NCI-H2029 treated with DMSO at 0.1 percent for 48 hours (cell line): ENCODE data around the gene NFIL3.

Experiments used
- DNase-seq: peaks from one replicate; lab custom pipeline; 2025; lab: John Stamatoyannopoulos, UW

NFIL3 gene

DNA sequence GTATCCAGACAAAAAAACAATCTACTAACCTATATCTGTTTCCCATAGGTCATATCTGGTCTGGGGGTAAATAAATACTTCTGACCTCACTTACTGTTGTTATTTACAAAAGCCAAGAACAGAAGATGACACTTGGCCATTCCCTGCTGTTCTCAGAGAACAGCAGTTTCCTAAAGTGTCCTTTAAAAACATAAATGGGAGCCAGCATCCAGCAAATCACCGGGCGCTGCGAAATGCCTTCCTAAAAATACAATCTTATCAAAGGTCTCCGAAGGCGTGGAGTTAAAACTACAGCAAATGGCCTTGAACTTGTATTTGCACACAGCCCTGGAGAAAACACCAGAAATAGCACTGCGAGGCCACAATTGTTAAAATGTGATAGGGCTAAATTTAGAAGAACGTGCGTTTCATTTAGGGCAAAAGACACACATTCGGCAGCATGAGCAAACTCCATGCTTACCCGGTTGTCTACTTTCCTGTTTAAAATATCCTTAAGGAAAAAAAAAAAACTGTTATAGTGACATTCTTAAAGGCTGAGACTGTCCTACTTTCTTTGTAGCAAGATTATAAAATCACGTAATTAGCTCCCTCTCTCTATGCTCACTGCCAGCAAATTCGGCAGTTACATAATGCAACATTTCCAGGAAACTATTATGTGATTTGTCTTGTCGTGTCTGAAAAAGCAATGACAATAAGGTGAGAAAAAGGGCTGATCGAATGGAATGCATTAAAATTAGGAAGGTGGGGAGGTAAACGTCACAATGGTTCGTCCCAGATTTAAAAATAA lies 1.5 kb downstream of the NFIL3 start:
- DNase-seq, result no peak

DNA sequence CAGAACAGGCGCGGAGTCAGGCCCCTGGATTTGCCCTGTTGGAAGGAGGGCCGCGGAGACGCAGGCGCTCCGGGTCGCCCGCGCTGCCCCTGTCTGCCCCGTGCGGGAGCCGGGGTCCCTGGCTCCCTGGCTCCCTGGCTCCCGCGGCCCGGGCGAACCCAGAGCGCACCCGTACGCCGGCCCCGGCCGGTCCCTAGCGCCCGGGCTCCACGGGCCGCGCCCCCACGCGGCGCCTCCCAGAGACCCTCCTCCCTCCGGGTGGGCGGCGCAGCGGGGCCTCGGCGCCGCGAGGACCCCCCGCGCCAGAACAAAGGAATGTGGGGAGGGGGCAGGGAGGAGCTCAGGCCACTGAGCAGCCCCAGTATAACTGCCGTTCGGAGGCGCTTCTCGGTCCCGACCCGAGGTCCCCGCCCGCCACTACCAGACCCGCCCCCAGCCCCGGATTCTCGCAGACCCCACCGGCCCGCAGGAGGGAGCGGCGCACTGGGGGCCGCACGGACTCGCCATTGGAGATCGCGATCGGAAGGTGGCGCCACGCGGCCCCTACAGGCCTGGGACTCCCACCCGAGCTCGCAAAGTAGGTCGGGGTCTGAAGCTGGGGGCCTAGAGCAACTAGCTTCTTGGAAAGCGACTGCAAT lies 2.4 kb downstream of the NFIL3 start:
- DNase-seq, result no peak

DNA sequence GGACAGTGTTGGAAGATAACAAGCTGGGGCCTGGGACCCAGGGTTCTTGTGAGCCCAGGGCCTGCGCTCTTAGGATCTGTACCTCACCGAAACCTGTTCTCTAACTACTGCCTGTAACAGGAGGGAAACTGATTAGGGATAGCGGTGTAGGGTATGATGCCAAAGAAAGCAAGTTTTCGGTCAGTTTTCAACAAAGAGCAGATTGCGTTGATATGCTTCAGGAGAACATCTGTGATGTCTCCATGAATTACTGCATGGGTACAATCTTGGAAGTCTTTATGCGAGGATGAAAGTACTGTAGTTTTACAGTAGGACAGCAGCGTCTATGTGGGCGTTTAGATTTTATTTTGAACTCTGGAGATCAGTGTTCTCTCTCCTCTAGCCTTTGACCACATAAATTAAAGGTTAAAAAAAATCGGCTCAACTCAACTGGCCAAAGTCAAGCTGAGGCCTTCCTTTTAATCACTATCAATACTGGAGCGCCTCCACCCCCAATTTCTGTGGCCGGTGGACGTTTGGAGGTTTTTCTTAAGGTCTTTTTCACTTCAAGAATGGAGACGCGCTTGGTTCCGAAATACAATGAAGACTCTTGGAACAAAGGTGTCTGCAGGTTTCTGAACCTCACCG lies 3.0 kb downstream of the NFIL3 start:
- no peak for DNase-seq

DNA sequence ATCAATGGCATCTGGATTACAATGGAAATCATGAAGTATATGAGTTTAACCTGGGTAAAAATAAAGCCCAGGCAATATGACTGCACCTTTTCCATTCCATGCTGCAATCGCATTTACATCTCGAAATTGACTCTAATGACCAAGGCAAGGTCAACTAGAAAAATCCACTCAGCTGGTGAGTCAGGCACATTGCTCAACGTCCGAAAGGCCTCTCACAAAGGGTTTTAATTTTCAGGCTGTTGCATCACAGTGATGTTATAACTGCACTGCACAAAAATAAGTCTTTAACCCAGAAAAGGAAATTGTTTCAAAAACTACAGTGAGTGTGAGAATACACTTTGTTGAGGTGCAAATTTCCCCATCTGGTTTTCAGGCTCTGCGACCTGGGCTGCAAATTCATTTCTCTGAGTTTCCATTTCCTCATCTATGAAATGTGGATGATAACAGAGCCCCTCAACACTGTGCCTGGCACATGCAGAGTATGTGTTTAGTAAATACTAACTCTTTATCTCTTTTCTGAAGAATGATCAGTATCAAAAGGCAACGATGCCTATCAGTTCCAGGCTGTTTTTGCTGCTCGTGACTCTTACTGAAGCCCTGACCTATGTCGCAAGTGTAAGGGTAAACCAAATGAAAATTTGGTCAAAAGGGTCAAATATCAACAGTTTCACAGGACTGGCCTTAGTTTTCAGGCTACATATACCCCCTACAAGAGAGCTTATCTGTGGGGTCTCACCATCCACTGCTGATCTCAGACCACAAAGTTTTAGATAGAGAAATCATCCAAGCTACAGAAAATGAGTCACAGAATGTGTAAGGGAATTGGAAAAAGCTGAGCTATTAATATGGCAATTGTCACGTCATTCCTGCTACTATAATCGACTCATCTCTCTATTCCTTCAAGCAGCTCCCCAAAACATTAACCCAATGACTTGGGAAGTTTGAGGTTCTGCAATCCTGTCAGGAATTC lies 4.1 kb downstream of the NFIL3 start:
- no peak for DNase-seq

DNA sequence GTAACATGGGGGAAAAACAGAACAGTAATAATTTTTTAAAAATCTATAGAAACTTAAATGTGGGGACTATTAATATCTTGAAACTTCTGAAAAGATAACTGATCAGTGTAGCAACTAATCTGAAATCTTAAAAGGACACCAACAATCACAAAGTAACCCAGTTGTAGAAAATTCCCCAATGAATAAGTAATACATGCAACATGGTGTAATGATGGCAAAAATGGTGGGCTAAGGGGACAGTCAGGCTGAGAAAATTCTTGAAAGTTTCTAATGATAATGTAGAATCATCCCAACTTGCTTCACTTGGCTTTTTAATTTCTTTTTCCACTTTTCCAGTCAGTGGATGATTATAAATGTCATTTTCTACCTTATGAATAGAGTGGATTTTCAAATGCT lies 5.4 kb downstream of the NFIL3 start:
- no peak for DNase-seq

DNA sequence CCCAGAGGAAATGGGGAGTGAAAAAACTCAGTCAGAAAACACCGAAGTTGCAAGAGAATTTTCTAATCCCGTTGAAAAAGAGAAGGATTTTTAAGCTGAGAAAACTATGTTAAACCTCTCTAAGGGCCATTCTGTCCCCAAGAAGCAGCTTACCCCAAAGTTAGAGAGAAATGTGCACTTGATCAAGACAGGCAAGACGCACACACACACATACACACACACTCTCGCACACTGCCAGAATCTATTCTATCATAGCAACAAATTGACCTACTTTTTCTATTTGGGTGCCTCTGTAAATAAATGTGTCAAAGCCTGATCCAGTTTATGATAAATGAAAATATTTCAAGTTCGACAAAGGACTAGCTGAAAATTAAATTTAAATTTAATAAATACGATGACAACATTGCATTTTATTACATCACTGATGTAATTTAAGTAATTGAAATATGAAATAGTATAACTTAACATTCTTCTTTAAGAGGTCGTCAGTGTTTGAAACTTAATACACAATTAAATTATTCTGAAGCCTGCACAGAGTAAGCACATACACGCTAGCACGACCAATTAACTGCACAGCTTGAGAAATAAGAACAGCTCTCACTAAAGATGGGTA lies 5.9 kb downstream of the NFIL3 start:
- no peak for DNase-seq

DNA sequence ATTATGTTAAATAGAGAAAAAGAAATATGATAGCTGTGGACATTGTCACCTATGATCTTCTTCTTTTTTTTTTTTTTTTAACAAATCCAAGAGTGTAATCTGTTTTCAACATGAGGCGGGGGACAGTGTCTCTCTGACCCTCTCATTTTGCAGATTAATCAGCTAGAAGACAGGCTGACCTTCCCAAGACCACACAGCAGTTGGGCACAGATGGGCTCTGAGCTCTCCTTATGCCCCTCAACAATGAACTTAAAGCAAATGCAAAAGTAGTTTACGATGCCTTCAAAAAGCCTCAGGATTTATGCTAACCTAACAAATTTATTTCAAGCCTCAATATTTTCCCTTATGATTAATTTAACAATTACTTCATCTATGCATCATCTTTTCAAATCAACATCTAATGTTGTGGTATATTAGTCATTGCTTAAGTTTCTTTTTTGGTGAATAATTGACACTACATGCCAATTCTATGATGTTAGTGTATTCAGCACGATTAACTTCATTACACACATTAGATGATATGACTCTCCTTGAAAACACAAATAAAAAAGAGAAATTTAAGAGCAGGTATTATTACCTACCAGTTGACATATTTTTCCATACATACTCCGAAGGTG lies 7.4 kb downstream of the NFIL3 start:
- no peak for DNase-seq

DNA sequence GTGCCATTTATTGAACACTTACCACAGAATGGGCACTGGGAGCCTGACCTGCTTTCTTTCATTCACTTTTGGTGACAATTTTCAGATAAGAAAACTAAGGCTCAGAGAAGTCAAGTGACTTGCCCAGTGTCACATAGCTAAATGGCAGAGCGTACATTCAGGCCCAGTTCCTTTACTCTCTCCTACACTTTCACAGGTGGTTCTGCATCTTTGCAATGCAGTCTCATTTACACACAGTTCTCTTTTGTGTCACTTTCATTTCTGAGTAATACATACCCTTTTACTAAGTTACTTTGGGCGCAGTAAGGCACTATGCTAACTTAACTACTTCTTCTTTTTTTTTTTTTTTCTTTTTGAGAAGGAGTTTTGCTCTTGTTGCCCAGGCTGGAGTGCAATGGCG lies 8.3 kb downstream of the NFIL3 start:
- no peak for DNase-seq

DNA sequence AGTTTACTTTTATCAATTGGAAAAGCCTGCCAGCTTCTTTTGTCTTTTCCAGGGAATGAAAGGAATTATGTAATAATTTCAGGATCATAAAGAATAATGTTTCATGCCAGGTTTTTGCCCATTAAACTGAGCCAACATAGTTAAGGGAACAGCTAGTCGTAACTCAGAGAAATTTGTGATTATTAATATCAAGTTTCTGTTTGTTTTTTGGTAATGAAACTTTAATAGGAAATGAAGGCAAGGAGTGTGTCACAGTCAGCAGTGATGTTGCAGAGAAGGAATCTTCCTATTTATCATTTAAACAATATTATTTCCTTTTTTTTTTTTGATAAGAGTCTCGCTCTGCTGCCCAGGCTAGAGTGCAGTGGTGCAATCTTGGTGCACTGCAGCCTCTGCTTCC lies 10.7 kb downstream of the NFIL3 start:
- DNase-seq, result no peak

DNA sequence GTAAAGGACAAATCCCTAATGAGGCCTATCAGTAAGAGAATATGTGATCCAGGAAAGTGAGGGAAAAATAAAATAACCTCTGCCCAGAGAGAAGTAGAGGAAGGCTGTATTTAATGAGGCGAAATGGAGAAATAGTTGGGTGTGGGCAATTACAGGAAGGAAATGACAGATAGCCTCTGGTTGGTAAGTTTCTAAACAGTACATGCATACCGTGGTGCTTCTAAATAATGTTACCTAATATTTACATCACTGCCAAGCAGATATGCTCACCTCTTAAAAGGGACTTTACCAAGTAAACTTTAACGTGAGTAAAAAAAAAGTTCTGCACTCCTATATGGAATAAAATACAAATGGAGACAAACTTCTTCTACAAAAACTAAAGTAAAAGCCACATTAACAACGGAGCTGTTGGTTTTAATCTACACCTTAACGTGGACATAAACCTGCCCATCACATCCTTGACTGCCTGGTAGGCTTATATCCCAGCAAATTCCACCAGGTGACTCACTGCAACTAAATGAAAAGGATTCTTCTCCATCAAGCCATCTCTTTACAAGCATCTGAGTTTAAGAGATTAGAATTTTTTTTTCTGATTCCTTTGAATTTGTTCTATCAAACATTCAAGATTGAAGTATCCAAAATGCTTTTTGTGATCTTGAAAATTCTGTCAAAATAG lies 12.4 kb downstream of the NFIL3 start:
- no peak for DNase-seq

DNA sequence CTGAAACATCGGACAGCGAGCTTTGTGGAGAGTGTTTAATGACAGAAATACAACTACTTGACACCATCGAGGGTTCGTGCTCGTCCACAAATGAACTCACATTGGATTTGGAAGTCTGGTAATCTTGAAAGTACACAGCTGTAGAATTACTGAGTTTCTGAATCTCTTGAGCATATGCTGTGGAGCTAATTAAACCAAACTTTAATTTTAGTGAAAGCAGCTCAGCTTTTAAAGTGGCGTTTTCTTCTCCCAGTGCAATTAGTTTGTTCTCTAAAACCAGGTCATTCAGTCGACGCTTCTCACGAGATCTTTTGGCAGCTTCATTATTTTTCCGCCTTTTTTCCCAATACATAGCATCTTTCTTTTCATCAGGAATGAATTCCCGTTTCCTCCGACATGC lies 13.5 kb downstream of the NFIL3 start:
- no peak for DNase-seq

DNA sequence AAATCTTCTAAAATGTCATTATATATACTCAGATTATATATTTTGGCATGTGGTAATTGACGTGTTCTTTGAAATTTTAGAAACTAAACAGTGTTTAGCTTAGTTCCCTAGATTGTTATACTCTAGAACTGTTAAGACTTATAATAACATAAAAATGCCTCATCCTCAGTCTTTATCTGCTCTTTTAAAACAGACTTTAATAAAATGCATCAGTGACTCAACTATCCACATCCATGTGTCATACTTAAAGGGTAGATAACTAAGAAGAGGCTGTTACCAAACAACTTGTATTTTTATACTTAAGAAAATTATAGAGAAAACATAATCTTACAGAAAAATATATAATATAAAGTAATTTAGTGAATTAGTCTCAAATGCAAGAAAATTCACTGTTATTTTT lies 15.2 kb downstream of the NFIL3 start:
- DNase-seq, result no peak

DNA sequence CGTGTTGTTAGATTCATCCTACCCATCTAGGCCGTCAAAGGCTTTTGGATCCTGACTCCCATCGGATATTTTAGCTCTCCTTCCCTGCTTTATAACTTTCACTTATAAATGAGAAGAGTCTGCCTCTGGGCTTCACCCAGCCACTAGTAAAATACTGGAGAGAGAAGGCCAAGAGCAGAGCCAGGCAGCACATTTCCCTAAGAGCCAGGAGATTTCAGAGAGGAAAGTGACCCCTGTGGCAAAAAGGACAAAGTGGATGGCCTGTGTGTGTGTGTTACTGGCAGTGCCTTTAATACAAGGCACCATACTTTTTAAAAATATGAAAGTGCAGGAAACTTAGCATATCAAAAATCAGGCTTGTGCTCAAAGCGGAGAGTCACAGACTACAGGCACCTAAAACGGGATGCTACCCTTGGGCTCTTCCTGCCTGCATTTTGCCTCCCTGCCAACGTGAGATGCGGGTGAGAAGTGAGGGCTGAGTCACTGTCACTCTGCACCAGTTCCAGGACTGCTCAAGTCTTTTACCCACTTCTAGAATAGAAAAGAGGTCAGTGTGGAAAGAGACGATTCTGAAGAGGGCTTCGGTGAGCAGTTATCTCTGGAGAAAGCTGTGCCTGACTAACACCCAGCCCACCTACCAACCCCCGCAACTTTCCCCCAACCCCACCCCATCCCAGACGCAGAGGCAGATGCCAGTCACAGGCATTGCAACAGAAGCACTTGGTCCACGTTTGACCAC lies 15.9 kb downstream of the NFIL3 start:
- no peak for DNase-seq

DNA sequence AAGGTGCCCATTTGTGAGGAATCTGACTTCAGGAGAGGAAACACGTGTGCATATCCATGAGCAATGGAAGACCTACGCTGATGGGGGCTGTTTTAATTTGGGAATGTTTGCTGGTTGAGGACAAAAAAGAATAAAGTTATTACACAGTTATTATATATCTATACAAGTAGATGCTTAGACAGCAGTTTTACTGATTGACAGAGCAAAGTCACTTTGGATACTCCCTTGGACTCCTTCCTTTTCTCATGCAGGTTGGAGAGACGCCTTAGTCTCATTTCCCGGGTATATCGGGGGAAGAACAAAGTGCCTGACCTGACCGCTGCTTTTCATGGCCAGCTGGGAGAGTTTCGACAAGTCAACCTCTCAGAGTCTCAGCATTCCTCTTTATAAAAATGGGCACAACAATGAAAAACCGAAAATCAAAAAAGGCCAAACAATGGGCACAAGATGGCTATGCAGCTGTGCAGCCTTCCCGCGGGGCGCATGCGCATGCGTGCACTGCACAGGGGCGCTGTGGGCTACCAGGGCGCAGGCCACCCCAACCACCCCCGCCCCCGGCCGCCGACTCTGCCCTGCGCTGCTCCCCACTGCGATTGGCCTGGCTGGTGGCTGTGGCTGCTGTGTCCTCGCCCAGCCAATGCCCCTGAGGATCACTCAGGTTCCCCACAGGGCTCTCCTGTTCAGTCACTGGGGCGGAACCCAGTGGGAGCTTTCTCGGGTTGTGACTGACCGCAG lies 18.1 kb downstream of the NFIL3 start:
- DNase-seq, result no peak

DNA sequence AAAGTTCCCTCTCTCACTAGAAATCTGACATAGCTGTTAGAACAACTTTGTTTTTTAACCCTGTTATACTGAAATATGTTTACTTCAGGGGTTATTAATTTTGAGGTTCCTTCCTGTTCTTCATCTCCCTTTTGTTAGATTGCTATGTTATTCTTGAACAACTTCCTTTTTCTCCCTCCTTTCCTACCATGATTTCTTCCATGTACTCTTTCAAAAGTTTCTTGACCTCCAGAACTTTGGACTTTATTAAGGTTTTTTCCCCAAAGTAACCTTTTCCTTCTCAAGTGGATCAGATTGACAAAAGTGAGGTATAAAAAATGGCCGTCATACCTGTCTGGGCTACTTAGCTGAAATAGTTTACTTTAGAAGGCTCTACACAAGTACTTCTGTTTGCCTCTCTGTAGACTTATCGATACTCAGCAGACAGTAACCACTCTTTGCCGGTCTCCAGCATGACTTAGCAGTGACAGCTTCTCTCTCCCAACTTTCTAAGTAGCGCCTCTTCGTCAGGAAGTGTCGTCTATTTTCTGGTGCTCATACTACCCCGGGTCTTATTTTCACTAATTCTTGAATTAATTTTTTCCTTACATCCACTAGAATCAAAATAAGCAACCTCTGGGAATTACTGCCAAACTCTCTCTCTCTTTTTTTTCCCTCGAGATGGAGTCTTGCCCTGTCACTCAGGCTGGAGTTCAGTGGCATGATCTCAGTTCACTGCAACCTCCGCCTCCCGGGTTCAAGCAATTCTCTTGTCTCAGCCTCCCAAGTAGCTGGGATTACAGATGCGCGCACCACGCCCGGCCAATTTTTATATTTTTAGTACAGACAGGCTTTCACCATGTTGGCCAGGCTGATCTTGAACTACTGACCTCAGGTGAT lies 19.7 kb downstream of the NFIL3 start:
- no peak for DNase-seq

DNA sequence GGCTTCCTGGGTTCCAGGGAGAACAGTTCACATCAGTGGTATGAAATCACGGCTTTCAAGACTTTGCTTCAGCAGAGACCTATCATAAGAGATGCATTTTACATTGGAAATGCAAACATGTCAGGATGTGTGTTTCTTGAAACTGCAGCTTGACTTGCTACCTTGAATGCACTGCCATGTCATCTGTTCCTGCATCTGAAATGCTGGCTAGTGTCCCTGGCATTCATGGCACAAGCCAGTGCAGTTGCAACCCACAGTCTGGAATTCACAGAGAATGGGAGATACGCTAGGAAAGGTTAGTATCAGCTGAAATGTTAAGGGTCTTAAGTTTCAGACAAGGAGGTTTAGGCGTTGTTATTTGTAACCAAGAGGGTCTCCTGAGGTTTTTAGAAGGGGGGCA lies 24.7 kb downstream of the NFIL3 start:
- no peak for DNase-seq

DNA sequence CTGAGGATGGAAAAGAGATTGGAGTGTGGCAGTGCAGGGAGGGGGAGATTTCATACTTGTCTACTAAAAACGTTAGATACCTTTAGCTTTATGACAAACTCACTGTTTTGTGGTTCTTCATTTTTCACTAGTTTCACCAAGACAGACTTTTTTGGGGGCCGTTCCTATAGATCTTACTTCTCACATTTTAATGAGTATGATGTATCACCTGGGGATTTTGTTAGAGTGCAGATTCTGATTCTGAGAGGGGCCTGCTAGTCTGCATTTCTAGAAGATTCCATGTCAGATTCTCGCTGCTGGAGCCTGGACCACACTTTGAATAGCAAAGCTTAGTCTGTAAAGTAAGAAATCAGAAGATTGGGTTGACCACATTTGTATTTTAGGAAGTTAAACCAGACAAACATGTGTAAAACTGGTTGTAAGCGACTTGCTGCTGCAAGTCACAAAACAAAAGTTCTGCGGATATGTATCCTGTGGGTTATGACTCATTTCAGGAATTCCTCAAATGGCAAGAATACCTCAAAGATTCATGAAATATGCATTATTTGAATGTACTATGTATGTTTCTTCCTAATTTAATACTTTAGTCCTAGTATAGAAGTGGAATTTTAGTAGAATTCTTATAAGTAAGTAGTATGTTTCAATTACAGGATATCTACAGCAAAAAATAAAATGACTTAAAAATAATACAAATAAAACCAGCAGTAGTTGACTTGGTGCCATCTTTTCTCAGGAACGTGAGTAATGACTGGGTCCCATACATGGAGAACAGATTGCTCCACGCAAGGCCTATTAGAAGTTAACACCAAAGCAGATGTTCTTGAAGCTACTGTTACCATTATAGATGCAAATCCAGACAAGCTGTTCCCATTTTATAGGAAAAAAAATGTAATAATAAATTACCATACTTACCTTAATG lies 27.8 kb downstream of the NFIL3 start:
- no peak for DNase-seq
